ENCODE measurements around the gene EVPL. TPM values are rescaled to one million over a fixed set of nuclear protein-coding genes. Genes with fewer than 3 reads are reported as not detected.

Gene EVPL
- polyA plus RNA-seq, 3 donors, result not detected

GRCh38 chr17:76009447-76009846, 17.7 kb downstream of the EVPL start:
- no peak overlapping the region for H3K4me3 Mint-ChIP-seq
- H3K9me3 Mint-ChIP-seq, result peaks cover 0 to 1% (median 0%) of the 10 kb centered on the region in 7 donors
- DNase-seq, result no peak
- H3K27ac Mint-ChIP-seq, result no peak overlapping the region
- no peak overlapping the region for H3K27ac ChIP-seq (ENCODE audit: low read depth in 1 of 2, low read length in 2 of 2)
- WGBS (ENCODE audit: insufficient coverage), result 98% methylated on average over 20 of the region's 20 CpGs
- no peaks in the 10 kb centered on the region for H3K27me3 ChIP-seq (ENCODE audit: control insufficient read depth in 2 of 2, insufficient read depth in 2 of 2, low read length in 2 of 2)
- H3K4me1 ChIP-seq (ENCODE audit: control insufficient read depth in 1 of 2, insufficient read depth in 2 of 2, low read length in 2 of 2), result no peaks in the 10 kb centered on the region
- no peaks in the 10 kb centered on the region for H4K20me1 ChIP-seq (ENCODE audit: insufficient read depth, low read length)
- H3K4me2 ChIP-seq (replicated peaks; ENCODE audit: extremely low read depth, low read length, poor library complexity, severe bottlenecking), result no peak overlapping the region
- H3K27me3 Mint-ChIP-seq (ENCODE audit: low read depth in 3 of 3), result peaks cover 2 to 3% (median 2%) of the 10 kb centered on the region in 3 donors
- no peaks in the 10 kb centered on the region for H3K9me3 ChIP-seq (replicated peaks in 1 of 2; ENCODE audit: control insufficient read depth in 1 of 2, insufficient read depth in 1 of 2, low read length in 2 of 2)
- TF ChIP-seq CTCF (IDR thresholded peaks at IDR 0.05), result no peak
- H3K79me2 ChIP-seq (ENCODE audit: insufficient read depth, low read length), result no peaks in the 10 kb centered on the region
- peaks cover 1% of the 10 kb centered on the region for H3K4me1 Mint-ChIP-seq
- H2AFZ ChIP-seq (ENCODE audit: insufficient read depth, low read depth, low read length, poor library complexity, severe bottlenecking), result no peak overlapping the region
- H3K36me3 Mint-ChIP-seq, result peaks cover 9 to 21% of the 10 kb centered on the region in 2 donors
- H3K9ac ChIP-seq (ENCODE audit: insufficient read depth, low read length, poor library complexity, severe bottlenecking), result no peak overlapping the region
- peaks cover 4 to 10% of the 10 kb centered on the region in 2 donors for H3K36me3 ChIP-seq (replicated peaks in 1 of 2; ENCODE audit: control insufficient read depth in 1 of 2, insufficient read depth in 2 of 2, low read length in 2 of 2)
- H3K4me3 ChIP-seq (replicated peaks in 1 of 3; ENCODE audit: low read depth in 2 of 3, low read length in 3 of 3), result no peak overlapping the region
- intact Hi-C loops (cut with micrococcal nuclease), result no loop called here

GRCh38 chr17:76008630-76009425, 18.3 kb downstream of the EVPL start:
- no peaks in the 10 kb centered on the region for H4K20me1 ChIP-seq (ENCODE audit: insufficient read depth, low read length)
- H3K4me1 ChIP-seq (ENCODE audit: control insufficient read depth in 1 of 2, insufficient read depth in 2 of 2, low read length in 2 of 2), result no peaks in the 10 kb centered on the region
- H3K4me3 Mint-ChIP-seq, result no peak overlapping the region
- peaks cover 1 to 3% (median 2%) of the 10 kb centered on the region in 3 donors for H3K27me3 Mint-ChIP-seq (ENCODE audit: low read depth in 3 of 3)
- no peaks in the 10 kb centered on the region for H3K79me2 ChIP-seq (ENCODE audit: insufficient read depth, low read length)
- H3K4me2 ChIP-seq (replicated peaks; ENCODE audit: extremely low read depth, low read length, poor library complexity, severe bottlenecking), result no peak overlapping the region
- H3K9me3 Mint-ChIP-seq, result peaks cover 0 to 1% (median 0%) of the 10 kb centered on the region in 7 donors
- H3K9me3 ChIP-seq (replicated peaks in 1 of 2; ENCODE audit: control insufficient read depth in 1 of 2, insufficient read depth in 1 of 2, low read length in 2 of 2), result no peaks in the 10 kb centered on the region
- no peaks in the 10 kb centered on the region for H3K27me3 ChIP-seq (ENCODE audit: control insufficient read depth in 2 of 2, insufficient read depth in 2 of 2, low read length in 2 of 2)
- H2AFZ ChIP-seq (ENCODE audit: insufficient read depth, low read depth, low read length, poor library complexity, severe bottlenecking), result no peak overlapping the region
- no peak overlapping the region for H3K27ac Mint-ChIP-seq
- no peak overlapping the region for H3K9ac ChIP-seq (ENCODE audit: insufficient read depth, low read length, poor library complexity, severe bottlenecking)
- peaks cover 11 to 28% of the 10 kb centered on the region in 2 donors for H3K36me3 Mint-ChIP-seq
- intact Hi-C loops (cut with micrococcal nuclease), result no loop called here
- TF ChIP-seq CTCF (IDR thresholded peaks at IDR 0.05), result no peak
- H3K27ac ChIP-seq (ENCODE audit: low read depth in 1 of 2, low read length in 2 of 2), result no peak overlapping the region
- 96% methylated on average over 52 of the region's 56 CpGs for WGBS (ENCODE audit: insufficient coverage)
- H3K36me3 ChIP-seq (replicated peaks in 1 of 2; ENCODE audit: control insufficient read depth in 1 of 2, insufficient read depth in 2 of 2, low read length in 2 of 2), result peaks cover 5 to 16% of the 10 kb centered on the region in 2 donors
- H3K4me1 Mint-ChIP-seq, result no peaks in the 10 kb centered on the region
- DNase-seq, result no peak
- H3K4me3 ChIP-seq (replicated peaks in 1 of 3; ENCODE audit: low read depth in 2 of 3, low read length in 3 of 3), result no peak overlapping the region

All from CD14-positive monocyte (primary cell).